Vagina (tissue), 2 donors: ENCODE measurements around the gene SERTM2. TPM values are rescaled to one million over a fixed set of nuclear protein-coding genes. Genes with fewer than 3 reads are reported as not detected.

ENCODE experiments used
- DNase-seq, 2 donors: peaks; one replicate each; pipeline ENCODE4 v3.0.0-alpha.2; 2017; ENCODE audit errors: extremely low spot score in 2 of 2
- H3K27ac ChIP-seq: fragments of 200-600 bp; sonication (generic); one replicate; pipeline ENCODE4 v1.5.1; 2019
- H3K27me3 ChIP-seq: fragments of 200-600 bp; sonication (generic); one replicate; pipeline ENCODE4 v1.5.1; 2019
- H3K36me3 ChIP-seq, 2 donors: fragments of 200-600 bp; sonication (generic); one replicate each; pipeline ENCODE4 v1.5.1; 2017 to 2019
- H3K4me1 ChIP-seq: fragments of 200-600 bp; sonication (generic); one replicate; pipeline ENCODE4 v1.5.1; 2019
- H3K4me3 ChIP-seq, 2 donors: fragments of 200-600 bp; sonication (generic); 1 replicate in 1 of 2; 2 replicates in 1 of 2; pipeline ENCODE4 v1.5.1; 2016 to 2019
- H3K9me3 ChIP-seq: fragments of 200-600 bp; sonication (generic); one replicate; pipeline ENCODE4 v1.5.1; 2019
- CTCF ChIP-seq, 3 experiments: fragments of 450-650 bp in 2 of 3; fragments of 200-600 bp in 1 of 3; sonication (generic) in 1 of 3; IDR thresholded peaks; one replicate each; pipeline ENCODE4 v1.5.1; 2017 to 2019; ENCODE audit warnings: antibody characterized with exemption in 3 of 3, mild to moderate bottlenecking in 2 of 3, moderate library complexity in 2 of 3
- POLR2A ChIP-seq, 2 donors: fragments of 450-650 bp; IDR thresholded peaks; one replicate each; pipeline ENCODE4 v1.6.1; 2017; ENCODE audit warnings: antibody characterized with exemption in 2 of 2, mild to moderate bottlenecking in 2 of 2, moderate library complexity in 2 of 2
- POLR2AphosphoS5 ChIP-seq, 2 donors: sonication (generic); formaldehyde crosslinking; IDR thresholded peaks; one replicate each; pipeline ENCODE4 v1.9.0; 2017; ENCODE audit warnings: antibody characterized with exemption in 2 of 2, mild to moderate bottlenecking in 2 of 2, low read depth in 1 of 2; ENCODE audit not compliant: insufficient read depth in 1 of 2
- intact Hi-C: fragments of 100-400 bp; cut with DNase I; formaldehyde crosslinking; loops from one replicate; pipeline ENCODE4 v1.15.1; 2023
- total RNA-seq: library from RNA; depleted of rRNA; stranded (reverse); fragments of >200 nt; gene quantifications from one replicate; pipeline ENCODE4 v1.2.3, GENCODE V29; 2016

Gene SERTM2
- total RNA-seq: 28.2 TPM

- no peak within 1 kb of the TSS for H3K4me3 ChIP-seq
- intact Hi-C loops: no loop called here
Observed at GRCh38 chrX:111511477-111511876, at the start of gene SERTM2. Gene SERTM2, plus strand, starts transcription at chrX:111511645. Its CDS starts 7,213 bp downstream, at chrX:111518858.

GRCh38 chrX:111465669-111466068 is 45.8 kb upstream of the SERTM2 start:
- Histone ChIP-seq H3K36me3 (no peaks in the 10 kb centered on the region), H3K4me3 (no peak overlapping the region), H3K9me3 (no peaks in the 10 kb centered on the region), H3K4me1 (no peaks in the 10 kb centered on the region), H3K27me3 (no peaks in the 10 kb centered on the region), H3K27ac (no peak overlapping the region)
- intact Hi-C loops: no loop called here
- no peak for TF ChIP-seq POLR2AphosphoS5 (IDR thresholded peaks at IDR 0.05; ENCODE audit: insufficient read depth in 1 of 2, low read depth in 1 of 2)
- TF ChIP-seq CTCF (IDR thresholded peaks at IDR 0.05): no peak
- no peak for TF ChIP-seq POLR2A (IDR thresholded peaks at IDR 0.05)
- no peak for DNase-seq

More at GRCh38 chrX:111511477-111511876, at the start of gene SERTM2:
- no peak for DNase-seq
- Histone ChIP-seq H3K27ac (no peak within 1 kb of the TSS), H3K27me3 (no peaks in the 10 kb centered on the region), H3K9me3 (no peaks in the 10 kb centered on the region), H3K36me3 (no peaks in the 10 kb centered on the region), H3K4me1 (no peaks in the 10 kb centered on the region)
- TF ChIP-seq POLR2AphosphoS5 (IDR thresholded peaks at IDR 0.05; ENCODE audit: insufficient read depth in 1 of 2, low read depth in 1 of 2) (no peak), POLR2A (IDR thresholded peaks at IDR 0.05) (no peak), CTCF (IDR thresholded peaks at IDR 0.05) (no peak)

- no peaks in the 10 kb centered on the region for H3K9me3 ChIP-seq
- intact Hi-C loops: no loop called here
- H3K4me1 ChIP-seq: no peaks in the 10 kb centered on the region
- no peak for DNase-seq
- H3K4me3 ChIP-seq: no peak overlapping the region
- H3K36me3 ChIP-seq: no peaks in the 10 kb centered on the region
- no peak for TF ChIP-seq POLR2AphosphoS5 (IDR thresholded peaks at IDR 0.05; ENCODE audit: insufficient read depth in 1 of 2, low read depth in 1 of 2)
- TF ChIP-seq POLR2A (IDR thresholded peaks at IDR 0.05): no peak
- no peak for TF ChIP-seq CTCF (IDR thresholded peaks at IDR 0.05)
- H3K27me3 ChIP-seq: no peaks in the 10 kb centered on the region
- no peak overlapping the region for H3K27ac ChIP-seq
Observed at GRCh38 chrX:111467896-111468295, 43.5 kb upstream of the SERTM2 start.

GRCh38 chrX:111470681-111471403 is 40.6 kb upstream of the SERTM2 start:
- TF ChIP-seq POLR2AphosphoS5 (IDR thresholded peaks at IDR 0.05; ENCODE audit: insufficient read depth in 1 of 2, low read depth in 1 of 2): no peak
- Histone ChIP-seq H3K27me3 (no peaks in the 10 kb centered on the region), H3K36me3 (no peaks in the 10 kb centered on the region), H3K4me1 (no peaks in the 10 kb centered on the region), H3K9me3 (no peaks in the 10 kb centered on the region), H3K4me3 (no peak overlapping the region), H3K27ac (no peak overlapping the region)
- no peak for DNase-seq
- intact Hi-C loops: no loop called here

GRCh38 chrX:111481896-111482295 is 29.5 kb upstream of the SERTM2 start:
- H3K9me3 ChIP-seq: peaks cover 5% of the 10 kb centered on the region
- H3K36me3 ChIP-seq: no peaks in the 10 kb centered on the region
- no peaks in the 10 kb centered on the region for H3K27me3 ChIP-seq
- intact Hi-C loops: no loop called here
- H3K4me1 ChIP-seq: no peaks in the 10 kb centered on the region
- TF ChIP-seq POLR2A (IDR thresholded peaks at IDR 0.05) (no peak), POLR2AphosphoS5 (IDR thresholded peaks at IDR 0.05; ENCODE audit: insufficient read depth in 1 of 2, low read depth in 1 of 2) (no peak), CTCF (IDR thresholded peaks at IDR 0.05) (no peak)
- DNase-seq: no peak
- H3K4me3 ChIP-seq: no peak overlapping the region
- no peak overlapping the region for H3K27ac ChIP-seq
